Liver (tissue), 9 donors: ENCODE measurements around the gene CWF19L2. TPM values are rescaled to one million over a fixed set of nuclear protein-coding genes. Genes with fewer than 3 reads are reported as not detected.

Source experiments
- DNase-seq: peaks from one replicate; pipeline ENCODE4 v3.0.0-alpha.2; 2017; ENCODE audit warnings: low spot score
- H3K27ac ChIP-seq, 2 donors: one replicate each; pipeline ENCODE4 v1.7.0; 2013; ENCODE audit warnings: inconsistent platforms in 2 of 2, low read length in 2 of 2, control low read depth in 1 of 2, low read depth in 1 of 2, mild to moderate bottlenecking in 1 of 2
- H3K27me3 ChIP-seq, 4 donors: one replicate each; pipeline versions ENCODE4 v1.6.1 to v1.7.0; 2013; ENCODE audit warnings: low read length in 3 of 4, inconsistent platforms in 1 of 4, mild to moderate bottlenecking in 1 of 4, moderate library complexity in 1 of 4; ENCODE audit not compliant: control insufficient read depth in 4 of 4, insufficient read depth in 4 of 4
- H3K36me3 ChIP-seq, 4 donors: one replicate each; pipeline versions ENCODE4 v1.6.1 to v1.7.0; 2013; ENCODE audit warnings: low read length in 3 of 4, mild to moderate bottlenecking in 3 of 4, low read depth in 1 of 4, moderate library complexity in 1 of 4; ENCODE audit not compliant: control insufficient read depth in 4 of 4, insufficient read depth in 3 of 4
- H3K4me1 ChIP-seq, 4 donors: one replicate each; pipeline versions ENCODE4 v1.6.1 to v1.7.0; 2013; ENCODE audit warnings: low read length in 3 of 4, mild to moderate bottlenecking in 3 of 4, moderate library complexity in 1 of 4; ENCODE audit not compliant: control insufficient read depth in 4 of 4, insufficient read depth in 4 of 4
- H3K4me3 ChIP-seq, 3 donors: one replicate each; pipeline versions ENCODE4 v1.6.1 to v1.7.0; 2013; ENCODE audit warnings: low read length in 3 of 3, control low read depth in 1 of 3, low read depth in 1 of 3, mild to moderate bottlenecking in 1 of 3
- H3K9ac ChIP-seq, 2 donors: one replicate each; pipeline ENCODE4 v1.7.0; 2013; ENCODE audit warnings: low read length in 2 of 2, mild to moderate bottlenecking in 2 of 2, moderate library complexity in 2 of 2, control low read depth in 1 of 2, low read depth in 1 of 2
- H3K9me3 ChIP-seq, 4 donors: one replicate each; pipeline versions ENCODE4 v1.6.1 to v1.7.0; 2013; ENCODE audit warnings: low read length in 3 of 4; ENCODE audit not compliant: control insufficient read depth in 4 of 4
- GABPA ChIP-seq, 2 donors: IDR thresholded peaks in 1 of 2; conservative IDR thresholded peaks in 1 of 2; 2 replicates each; pipeline ENCODE4 v1.6.1; 2016; ENCODE audit warnings: antibody characterized with exemption in 2 of 2, mild to moderate bottlenecking in 1 of 2, moderate library complexity in 1 of 2
- HNF4G ChIP-seq: IDR thresholded peaks from 2 replicates; pipeline ENCODE4 v1.6.1; 2016; ENCODE audit warnings: antibody characterized with exemption
- JUND ChIP-seq, 2 donors: IDR thresholded peaks; 2 replicates each; pipeline ENCODE4 v1.6.1; 2016; ENCODE audit warnings: antibody characterized with exemption in 2 of 2
- RXRA ChIP-seq, 2 donors: IDR thresholded peaks; 2 replicates each; pipeline ENCODE4 v1.6.1; 2017 to 2018; ENCODE audit warnings: antibody characterized with exemption in 2 of 2, mild to moderate bottlenecking in 1 of 2
- SP1 ChIP-seq: IDR thresholded peaks from 2 replicates; pipeline ENCODE4 v1.6.1; 2018; ENCODE audit warnings: antibody characterized with exemption, mild to moderate bottlenecking
- YY1 ChIP-seq: IDR thresholded peaks from 2 replicates; pipeline ENCODE4 v1.6.1; 2016; ENCODE audit warnings: antibody characterized with exemption, mild to moderate bottlenecking
- WGBS: extraction: QIAGEN DNeasy Blood & Tissue Kit; methylation state at CpG from one replicate; pipeline ENCODE4 v1.1.7; 2013; 5-methylcytosine and 5-hydroxymethylcytosine counted together
- polyA plus RNA-seq, 2 donors: library from polyadenylated mRNA; stranded (reverse) in 1 of 2; unstranded in 1 of 2; fragments of 200-250 nt in 1 of 2; fragments of >200 nt in 1 of 2; fragmentation: Nextera tagmentation in 1 of 2; extraction: Ambion mirVana in 1 of 2; gene quantifications; one replicate each; pipeline versions ENCODE4 v1.2.1 to v1.2.3, GENCODE V29; 2013 to 2015
- total RNA-seq, 2 donors: library from RNA; depleted of rRNA; stranded (reverse); fragments of >200 nt; gene quantifications; one replicate each; pipeline ENCODE4 v1.2.3, GENCODE V29; 2014
- TF ChIP-seq, protein P1 (sequence below): IDR thresholded peaks from 2 replicates; pipeline ENCODE4 v1.6.1; 2016; ENCODE audit warnings: antibody characterized with exemption
- donor health status: healthy.
- donor health status: healthy.
- donor health status: healthy.
- donor health status: healthy.
- donor health status: healthy.

Gene CWF19L2
- total and polyA plus RNA-seq, 4 donors: 2.0 to 10.7 (median 5.8) TPM

DNA sequence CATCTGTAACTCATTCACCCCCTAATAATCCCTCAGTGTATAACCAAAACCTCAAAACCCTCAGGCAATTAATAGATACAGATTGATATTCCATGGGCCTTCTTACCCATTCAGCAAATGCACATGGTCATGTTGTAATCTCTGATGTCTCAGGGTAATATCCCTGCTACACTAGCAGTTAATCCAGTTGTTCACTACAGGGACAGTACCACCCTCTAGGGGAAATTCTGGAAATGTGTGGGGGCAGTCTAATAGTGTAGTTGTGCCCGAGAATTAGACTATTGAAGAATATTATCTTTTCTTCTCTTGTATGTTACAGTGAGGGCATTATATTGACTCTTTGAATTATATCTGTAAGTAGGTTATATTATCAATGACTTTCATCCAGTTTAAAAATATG lies 175.4 kb downstream of the CWF19L2 start:
- Histone ChIP-seq H3K9me3 (peaks cover 0 to 3% (median 0%) of the 10 kb centered on the region in 4 donors), H3K4me3 (no peak overlapping the region), H3K36me3 (no peaks in the 10 kb centered on the region), H3K27ac (no peak overlapping the region), H3K4me1 (no peaks in the 10 kb centered on the region), H3K27me3 (no peaks in the 10 kb centered on the region), H3K9ac (no peak overlapping the region)
- WGBS: 92% methylated on average over 1 of the region's 1 CpG
- TF ChIP-seq SP1: no peak
- no peak for TF ChIP-seq GABPA (IDR thresholded peaks at IDR 0.05 in 1 of 2, conservative IDR thresholded peaks at IDR 0.05 in 1 of 2)
- TF ChIP-seq JUND (IDR thresholded peaks at IDR 0.05): no peak
- TF ChIP-seq, protein P1, sequence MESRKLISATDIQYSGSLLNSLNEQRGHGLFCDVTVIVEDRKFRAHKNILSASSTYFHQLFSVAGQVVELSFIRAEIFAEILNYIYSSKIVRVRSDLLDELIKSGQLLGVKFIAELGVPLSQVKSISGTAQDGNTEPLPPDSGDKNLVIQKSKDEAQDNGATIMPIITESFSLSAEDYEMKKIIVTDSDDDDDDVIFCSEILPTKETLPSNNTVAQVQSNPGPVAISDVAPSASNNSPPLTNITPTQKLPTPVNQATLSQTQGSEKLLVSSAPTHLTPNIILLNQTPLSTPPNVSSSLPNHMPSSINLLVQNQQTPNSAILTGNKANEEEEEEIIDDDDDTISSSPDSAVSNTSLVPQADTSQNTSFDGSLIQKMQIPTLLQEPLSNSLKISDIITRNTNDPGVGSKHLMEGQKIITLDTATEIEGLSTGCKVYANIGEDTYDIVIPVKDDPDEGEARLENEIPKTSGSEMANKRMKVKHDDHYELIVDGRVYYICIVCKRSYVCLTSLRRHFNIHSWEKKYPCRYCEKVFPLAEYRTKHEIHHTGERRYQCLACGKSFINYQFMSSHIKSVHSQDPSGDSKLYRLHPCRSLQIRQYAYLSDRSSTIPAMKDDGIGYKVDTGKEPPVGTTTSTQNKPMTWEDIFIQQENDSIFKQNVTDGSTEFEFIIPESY: no peak
- no peak for TF ChIP-seq RXRA (IDR thresholded peaks at IDR 0.05)
- TF ChIP-seq YY1: no peak
- TF ChIP-seq HNF4G: no peak
- no peak for DNase-seq

Other genes starting within 250 kb of the CWF19L2 start
- gene ALKBH8, start 107.9 kb upstream of the CWF19L2 start, total RNA-seq: 1 to 10 TPM; 3.4 to 4.7 TPM
- 1 to 10 TPM; 2.5 to 2.7 TPM for gene ALKBH8, start 107.9 kb upstream of the CWF19L2 start, polyA plus RNA-seq
- gene ELMOD1, start 133.3 kb upstream of the CWF19L2 start, total RNA-seq: not detected
- gene ELMOD1, start 133.3 kb upstream of the CWF19L2 start, polyA plus RNA-seq: under 1 TPM; 0.14 to 0.42 TPM